Medulla oblongata (tissue), 1 donor: ENCODE measurements around the gene CFAP299.
A peak's percentile ranks its signal among the peaks of the same experiment; 100 is the strongest.
"Not testable (repeated sequence)": the region's sequence is repeated elsewhere in the genome, so short reads cannot be mapped to it uniquely, and the experiment has no call there.

Experiments
- DNase-seq: peaks from one replicate; pipeline ENCODE4 v3.0.0-alpha.2; 2015; ENCODE audit errors: extremely low spot score

The CFAP299 gene

GRCh38 chr4:80331693-80332092 lies 3.8 kb upstream of the CFAP299 start:
- no peak for DNase-seq

- DNase-seq: no peak
These were observed 2.4 kb upstream of the CFAP299 start for GRCh38 chr4:80333121-80333520.

- DNase-seq: no peak
These were observed 962 bp upstream of the CFAP299 start for GRCh38 chr4:80334568-80334967.

- DNase-seq: no peak
These were observed 340 bp upstream of the CFAP299 start for GRCh38 chr4:80335226-80335553.

- DNase-seq: peak; percentile 21
These were observed 1.1 kb downstream of the CFAP299 start for GRCh38 chr4:80336582-80336981.

- DNase-seq: no peak
These were observed 4.5 kb downstream of the CFAP299 start for GRCh38 chr4:80340036-80340435.

- DNase-seq: not testable (repeated sequence)
These were observed 7.2 kb downstream of the CFAP299 start for GRCh38 chr4:80342684-80343083.

- no peak for DNase-seq
These were observed 8.4 kb downstream of the CFAP299 start for GRCh38 chr4:80343887-80344286.

GRCh38 chr4:80360084-80360483 lies 24.6 kb downstream of the CFAP299 start:
- no peak for DNase-seq

GRCh38 chr4:80360900-80361299 lies 25.4 kb downstream of the CFAP299 start:
- no peak for DNase-seq

- peak; percentile 42 for DNase-seq
These were observed 25.9 kb downstream of the CFAP299 start for GRCh38 chr4:80361329-80361900.

- DNase-seq: peak; percentile 55
These were observed 27.1 kb downstream of the CFAP299 start for GRCh38 chr4:80362578-80363181.

GRCh38 chr4:80365928-80366327 lies 30.4 kb downstream of the CFAP299 start:
- peak; percentile 11 for DNase-seq

- no peak for DNase-seq
These were observed 32.2 kb downstream of the CFAP299 start for GRCh38 chr4:80367737-80368136.

GRCh38 chr4:80370635-80371034 lies 35.1 kb downstream of the CFAP299 start:
- DNase-seq: no peak

GRCh38 chr4:80371046-80371445 lies 35.5 kb downstream of the CFAP299 start:
- no peak for DNase-seq

- DNase-seq: no peak
These were observed 38.6 kb downstream of the CFAP299 start for GRCh38 chr4:80374180-80374579.

GRCh38 chr4:80382090-80382832 lies 46.7 kb downstream of the CFAP299 start:
- DNase-seq: no peak

GRCh38 chr4:80385397-80386280 lies 50.1 kb downstream of the CFAP299 start:
- DNase-seq: no peak

GRCh38 chr4:80386281-80386886 lies 50.9 kb downstream of the CFAP299 start:
- DNase-seq: no peak

GRCh38 chr4:80387390-80388283 lies 52.1 kb downstream of the CFAP299 start:
- no peak for DNase-seq
